GM08714 (cell line): ENCODE data around the gene ACOT9.
"Not testable (repeated sequence)": the region's sequence is repeated elsewhere in the genome, so short reads cannot be mapped to it uniquely, and the experiment has no call there.

Experiments
- H3K4me3 ChIP-seq: fragments of 200-500 bp; sonication (Bioruptor generic); 2 replicates; pipeline ENCODE4 v1.5.1; 2014; ENCODE audit warnings: mild to moderate bottlenecking, low read length, inconsistent platforms
- ZNF274 ChIP-seq: IDR thresholded peaks from 2 replicates; pipeline ENCODE4 v1.6.1; 2012; ENCODE audit warnings: mild to moderate bottlenecking, low read depth, low read length

ACOT9 gene

GRCh38 chrX:23776363-23776762 lies 33.3 kb upstream of the ACOT9 start:
- no peak for TF ChIP-seq ZNF274
- H3K4me3 ChIP-seq = no peak overlapping the region

GRCh38 chrX:23773601-23774175 lies 30.6 kb upstream of the ACOT9 start:
- no peak overlapping the region; the same call in 1 of the 2 replicates for H3K4me3 ChIP-seq
- no peak for TF ChIP-seq ZNF274

- H3K4me3 ChIP-seq = not testable (repeated sequence)
Observed at GRCh38 chrX:23771086-23771485, 28.0 kb upstream of the ACOT9 start.

- TF ChIP-seq ZNF274 = no peak
- H3K4me3 ChIP-seq = no peak overlapping the region
Observed at GRCh38 chrX:23770142-23770541, 27.1 kb upstream of the ACOT9 start.

GRCh38 chrX:23766650-23767551 lies 23.8 kb upstream of the ACOT9 start:
- no peak for TF ChIP-seq ZNF274
- no peak overlapping the region; the same call in 1 of the 2 replicates for H3K4me3 ChIP-seq

- H3K4me3 ChIP-seq = no peak overlapping the region
- TF ChIP-seq ZNF274 = no peak
Observed at GRCh38 chrX:23765868-23766267, 22.8 kb upstream of the ACOT9 start.

GRCh38 chrX:23765449-23765848 lies 22.4 kb upstream of the ACOT9 start:
- TF ChIP-seq ZNF274 = no peak
- no peak overlapping the region for H3K4me3 ChIP-seq

GRCh38 chrX:23764188-23764984 lies 21.3 kb upstream of the ACOT9 start:
- no peak for TF ChIP-seq ZNF274
- H3K4me3 ChIP-seq = no peak overlapping the region

GRCh38 chrX:23759821-23760220 lies 16.7 kb upstream of the ACOT9 start:
- TF ChIP-seq ZNF274 = no peak
- no peak overlapping the region for H3K4me3 ChIP-seq

- H3K4me3 ChIP-seq = no peak overlapping the region
- no peak for TF ChIP-seq ZNF274
Observed at GRCh38 chrX:23756165-23756564, 13.1 kb upstream of the ACOT9 start.

- no peak for TF ChIP-seq ZNF274
- no peak overlapping the region for H3K4me3 ChIP-seq
Observed at GRCh38 chrX:23754664-23755063, 11.6 kb upstream of the ACOT9 start.

- no peak overlapping the region for H3K4me3 ChIP-seq
- TF ChIP-seq ZNF274 = no peak
Observed at GRCh38 chrX:23752740-23753415, 9.8 kb upstream of the ACOT9 start.

- TF ChIP-seq ZNF274 = no peak
- no peak overlapping the region for H3K4me3 ChIP-seq
Observed at GRCh38 chrX:23749576-23749975, 6.5 kb upstream of the ACOT9 start.

GRCh38 chrX:23749129-23749528 lies 6.1 kb upstream of the ACOT9 start:
- H3K4me3 ChIP-seq = no peak overlapping the region
- TF ChIP-seq ZNF274 = no peak
